Spleen (tissue), 7 donors: ENCODE results near the gene SH3RF3.

Experiments used
- POLR2A ChIP-seq, 3 donors: fragments of 450-650 bp; IDR thresholded peaks; one replicate each; pipeline ENCODE4 v1.5.1; 2017; ENCODE audit warnings: antibody characterized with exemption in 3 of 3, mild to moderate bottlenecking in 1 of 3
- POLR2AphosphoS5 ChIP-seq, 3 donors: sonication (generic); formaldehyde crosslinking; IDR thresholded peaks; one replicate each; pipeline ENCODE4 v1.5.1; 2017; ENCODE audit warnings: antibody characterized with exemption in 3 of 3
- TF ChIP-seq, protein P1 (sequence below), 11 experiments: fragments of 200-600 bp in 7 of 11; fragments of 450-650 bp in 4 of 11; sonication (generic) in 4 of 11; IDR thresholded peaks in 8 of 11; conservative IDR thresholded peaks in 3 of 11; 1 replicate in 7 of 11; 2 replicates in 4 of 11; pipeline versions ENCODE4 v1.4.0 to v1.8.0; 2016 to 2021; ENCODE audit warnings: antibody characterized with exemption in 11 of 11, inconsistent platforms in 4 of 11, mild to moderate bottlenecking in 1 of 11
- donor health status: DM: no; HTN: no; CAD: no; lungs with moderate emphysema.
- donor health status: DM: no; HTN: no; CAD: no.
- donor health status: DM: no; HTN: no; CAD: no.

DNA sequence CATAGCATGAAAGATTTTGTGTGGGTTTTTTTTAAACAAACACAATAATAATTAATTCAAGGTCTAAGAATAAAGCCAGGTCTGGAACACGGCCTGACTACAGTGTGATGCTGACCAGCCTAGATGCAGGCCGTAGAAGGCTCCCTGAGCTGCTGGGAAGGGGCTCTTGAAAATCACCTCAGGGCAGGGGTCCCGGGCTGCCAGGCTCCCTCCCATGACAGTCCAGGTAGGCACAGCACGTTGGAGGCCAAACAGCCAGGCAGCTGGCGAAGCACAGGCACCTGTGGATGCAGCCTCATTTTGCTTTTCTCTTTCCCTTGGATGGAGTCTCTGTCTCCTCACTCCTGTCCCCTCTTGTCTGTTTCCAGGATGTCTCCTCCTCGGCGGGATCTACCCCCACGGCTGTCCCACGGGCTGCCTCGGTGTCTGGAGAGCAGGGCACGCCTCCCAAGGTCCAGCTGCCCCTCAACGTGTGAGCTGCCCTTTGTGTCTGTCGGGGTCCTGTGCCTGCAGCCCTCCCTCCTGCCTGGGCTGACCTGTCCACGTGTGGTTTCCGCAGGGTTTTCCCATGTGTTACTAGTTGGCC is 290.3 kb downstream of the SH3RF3 start:
- TF ChIP-seq POLR2A (IDR thresholded peaks at IDR 0.05) (no peak), POLR2AphosphoS5 (IDR thresholded peaks at IDR 0.05) (no peak)
- TF ChIP-seq, protein P1, sequence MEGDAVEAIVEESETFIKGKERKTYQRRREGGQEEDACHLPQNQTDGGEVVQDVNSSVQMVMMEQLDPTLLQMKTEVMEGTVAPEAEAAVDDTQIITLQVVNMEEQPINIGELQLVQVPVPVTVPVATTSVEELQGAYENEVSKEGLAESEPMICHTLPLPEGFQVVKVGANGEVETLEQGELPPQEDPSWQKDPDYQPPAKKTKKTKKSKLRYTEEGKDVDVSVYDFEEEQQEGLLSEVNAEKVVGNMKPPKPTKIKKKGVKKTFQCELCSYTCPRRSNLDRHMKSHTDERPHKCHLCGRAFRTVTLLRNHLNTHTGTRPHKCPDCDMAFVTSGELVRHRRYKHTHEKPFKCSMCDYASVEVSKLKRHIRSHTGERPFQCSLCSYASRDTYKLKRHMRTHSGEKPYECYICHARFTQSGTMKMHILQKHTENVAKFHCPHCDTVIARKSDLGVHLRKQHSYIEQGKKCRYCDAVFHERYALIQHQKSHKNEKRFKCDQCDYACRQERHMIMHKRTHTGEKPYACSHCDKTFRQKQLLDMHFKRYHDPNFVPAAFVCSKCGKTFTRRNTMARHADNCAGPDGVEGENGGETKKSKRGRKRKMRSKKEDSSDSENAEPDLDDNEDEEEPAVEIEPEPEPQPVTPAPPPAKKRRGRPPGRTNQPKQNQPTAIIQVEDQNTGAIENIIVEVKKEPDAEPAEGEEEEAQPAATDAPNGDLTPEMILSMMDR (IDR thresholded peaks at IDR 0.05 in 8 of 11, conservative IDR thresholded peaks at IDR 0.05 in 3 of 11) = no peak
